Raji (cell line): Measurements from ENCODE around the gene TWF2.

Experiments
- POLR2A ChIP-seq: IDR thresholded peaks from 2 replicates; pipeline ENCODE4 v1.6.1; 2011; ENCODE audit warnings: low read depth, low read length, control low read depth; ENCODE audit not compliant: insufficient read depth

Gene TWF2

GRCh38 chr3:52238761-52239701 lies at the start of gene TWF2:
TSS of gene TWF2 (minus strand) at chr3:52239158. CDS start at chr3:52239016, 142 bp downstream.
- peak; percentile 92 for TF ChIP-seq POLR2A

GRCh38 chr3:52288674-52289073 lies 49.7 kb upstream of the TWF2 start:
- TF ChIP-seq POLR2A: no peak

- TF ChIP-seq POLR2A: no peak
Observed at GRCh38 chr3:52286777-52287110, 47.8 kb upstream of the TWF2 start.

GRCh38 chr3:52283306-52283705 lies 44.3 kb upstream of the TWF2 start:
- no peak for TF ChIP-seq POLR2A

GRCh38 chr3:52281981-52282801 lies 43.2 kb upstream of the TWF2 start:
- TF ChIP-seq POLR2A: no peak

- TF ChIP-seq POLR2A: no peak
Observed at GRCh38 chr3:52280050-52280461, 41.1 kb upstream of the TWF2 start.

- TF ChIP-seq POLR2A: no peak
Observed at GRCh38 chr3:52279596-52279995, 40.6 kb upstream of the TWF2 start.

GRCh38 chr3:52278510-52279069 lies 39.6 kb upstream of the TWF2 start, which contains the start of gene WDR82:
TSS of gene WDR82 (minus strand) at chr3:52278649. CDS start at chr3:52278361, 288 bp downstream.
- peak; percentile 97 for TF ChIP-seq POLR2A

GRCh38 chr3:52277972-52278509 lies 39.1 kb upstream of the TWF2 start:
- no peak; the same call in 1 of the 2 replicates for TF ChIP-seq POLR2A

- peak; percentile 79 for TF ChIP-seq POLR2A
Observed at GRCh38 chr3:52277071-52277964, 38.4 kb upstream of the TWF2 start.

GRCh38 chr3:52272831-52273230 lies 33.9 kb upstream of the TWF2 start:
- no peak for TF ChIP-seq POLR2A

GRCh38 chr3:52270252-52270754 lies 31.3 kb upstream of the TWF2 start:
- no peak for TF ChIP-seq POLR2A

- TF ChIP-seq POLR2A: no peak
Observed at GRCh38 chr3:52269776-52270175, 30.8 kb upstream of the TWF2 start.

GRCh38 chr3:52268036-52268435 lies 29.1 kb upstream of the TWF2 start:
- no peak for TF ChIP-seq POLR2A
